ENCODE results near the gene LEUTX.
"Not testable (repeated sequence)": the region's sequence is repeated elsewhere in the genome, so short reads cannot be mapped to it uniquely, and the experiment has no call there.

LEUTX gene

DNA sequence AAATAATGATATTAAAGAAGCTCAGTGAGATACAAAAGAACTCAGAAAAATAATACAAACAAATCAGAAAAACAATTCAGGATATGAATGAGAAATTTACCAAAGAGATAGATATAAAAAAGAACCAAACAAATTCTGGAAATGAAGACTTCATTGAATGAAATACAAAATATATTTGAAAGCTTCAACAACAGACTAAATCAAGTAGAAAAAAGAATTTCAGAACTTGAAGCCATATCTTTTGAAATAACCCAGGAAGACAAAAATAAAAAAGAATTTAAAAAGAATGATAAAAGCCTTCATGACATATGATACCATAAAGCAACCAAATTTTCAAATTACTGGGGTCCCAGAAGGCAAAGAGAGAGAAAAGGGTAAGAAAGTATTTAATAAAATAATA, 9.6 kb downstream of the LEUTX start:
- FAIRE-seq: peak; percentile 16

GRCh38 chr19:39792999-39793546, 14.4 kb downstream of the LEUTX start:
- peak; percentile 88 for FAIRE-seq

DNA sequence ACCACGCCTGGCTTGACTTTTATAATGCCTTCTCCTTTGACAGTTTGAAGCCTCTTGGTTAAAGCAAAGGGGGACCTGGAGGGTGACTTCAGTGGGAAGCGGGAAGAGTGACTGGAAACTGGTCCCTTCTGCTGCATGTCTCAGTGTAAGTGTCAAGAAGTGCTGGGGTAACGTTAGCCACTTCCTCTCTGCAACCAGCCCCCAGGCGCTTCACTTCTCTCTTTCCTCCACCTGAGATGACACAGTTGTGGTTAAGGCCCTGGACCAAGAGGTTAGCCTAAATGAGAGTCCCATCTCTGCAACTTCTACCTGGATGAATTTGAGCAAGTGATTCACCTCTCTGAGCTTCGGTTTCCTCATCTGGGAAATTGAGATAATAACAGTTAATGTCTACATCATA, 16.3 kb downstream of the LEUTX start:
- FAIRE-seq: no peak

- no peak for FAIRE-seq
Measured at GRCh38 chr19:39796000-39796498, 17.4 kb downstream of the LEUTX start.

- no peak for FAIRE-seq
Measured at GRCh38 chr19:39797083-39797482, 18.4 kb downstream of the LEUTX start.

DNA sequence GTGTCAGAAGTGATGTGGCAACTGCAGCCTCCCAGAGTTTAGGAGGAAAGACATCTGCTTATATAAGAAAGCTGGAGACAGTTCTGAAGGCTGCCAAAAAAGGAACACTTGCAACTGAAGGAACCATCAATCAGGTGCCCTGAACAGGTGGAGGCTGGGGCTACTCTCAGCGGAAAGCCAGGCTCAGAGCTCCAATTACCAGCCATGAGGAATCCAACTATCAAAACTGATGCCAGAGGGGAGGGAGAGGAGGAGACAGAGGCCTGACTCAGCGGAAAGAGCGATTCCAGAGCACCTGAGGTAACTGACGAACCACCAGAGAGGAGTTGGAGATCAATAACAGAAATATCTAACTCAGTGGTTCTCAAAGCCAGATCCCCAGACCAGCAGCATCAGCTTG, 24.3 kb downstream of the LEUTX start:
- no peak for FAIRE-seq

GRCh38 chr19:39805104-39805503, 26.4 kb downstream of the LEUTX start:
- FAIRE-seq: no peak

GRCh38 chr19:39807846-39808364, 29.3 kb downstream of the LEUTX start:
- no peak for FAIRE-seq

GRCh38 chr19:39808688-39809087, 30.0 kb downstream of the LEUTX start:
- not testable (repeated sequence) for FAIRE-seq

DNA sequence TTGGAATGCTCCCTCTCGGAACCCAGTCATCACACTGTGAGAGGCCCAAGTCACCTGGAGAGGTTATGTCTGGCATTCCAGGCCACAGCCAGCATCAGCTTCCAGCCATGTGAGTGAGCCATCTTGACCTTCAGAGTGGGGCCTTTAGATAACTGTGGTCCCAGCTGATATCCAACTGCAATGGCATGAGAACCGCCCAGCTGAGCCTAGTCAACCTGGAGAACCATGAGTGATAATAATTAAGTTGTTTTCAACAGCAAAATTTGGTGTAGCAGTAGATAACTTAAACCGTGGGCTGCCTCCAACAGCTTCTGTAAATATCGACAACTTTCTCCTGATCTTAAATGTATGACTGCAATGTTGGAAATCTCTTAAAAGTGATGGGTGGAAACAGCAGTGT, 30.7 kb downstream of the LEUTX start:
- no peak for FAIRE-seq

DNA sequence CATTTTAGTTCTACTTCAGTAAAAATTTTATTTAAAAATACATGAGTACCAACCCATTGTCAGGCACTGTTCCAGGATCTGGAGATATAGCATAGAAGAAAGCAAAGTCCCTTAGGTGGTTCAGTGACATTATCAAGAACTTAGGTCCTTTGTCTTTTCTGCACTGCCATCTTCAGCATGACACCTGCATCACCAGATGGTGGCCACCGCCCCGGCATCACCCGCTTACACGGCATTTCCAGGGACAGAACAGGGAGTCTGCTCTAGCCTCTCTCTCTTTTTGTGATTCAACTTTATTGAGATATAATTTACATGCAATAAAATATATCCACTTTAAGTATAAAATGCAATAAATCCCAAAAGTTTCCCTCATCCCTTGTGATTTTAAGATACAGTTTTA, 31.8 kb downstream of the LEUTX start:
- no peak for FAIRE-seq

DNA sequence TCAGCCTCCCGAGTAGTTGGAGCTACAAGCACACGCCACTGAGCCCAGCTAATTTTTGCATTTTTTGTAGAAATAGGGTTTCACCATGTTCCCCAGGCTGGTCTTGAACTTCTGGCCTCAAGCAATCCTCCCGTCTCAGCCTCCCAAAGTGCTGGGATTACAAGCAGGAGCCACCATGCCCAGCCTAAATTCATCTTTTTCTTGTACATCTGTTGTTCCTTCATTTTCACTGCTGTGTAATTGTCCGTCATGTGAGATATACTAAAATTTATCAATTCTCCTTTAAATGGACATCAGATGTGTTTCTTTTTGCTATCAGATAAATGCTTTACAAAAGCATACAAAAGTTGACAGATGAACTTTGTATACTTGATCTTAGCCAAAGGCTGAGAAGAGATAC, 32.4 kb downstream of the LEUTX start:
- no peak for FAIRE-seq

- FAIRE-seq: no peak
Measured at GRCh38 chr19:39813264-39813993, 34.8 kb downstream of the LEUTX start.

GRCh38 chr19:39814111-39814510, 35.5 kb downstream of the LEUTX start:
- not testable (repeated sequence) for FAIRE-seq

- FAIRE-seq: no peak
Measured at GRCh38 chr19:39814595-39814994, 35.9 kb downstream of the LEUTX start.

- no peak for FAIRE-seq
Measured at GRCh38 chr19:39816287-39817048, 37.8 kb downstream of the LEUTX start.

- no peak for FAIRE-seq
Measured at GRCh38 chr19:39817888-39818561, 39.4 kb downstream of the LEUTX start.

- FAIRE-seq: no peak
Measured at GRCh38 chr19:39818626-39819097, 40.0 kb downstream of the LEUTX start.

GRCh38 chr19:39819786-39820185, 41.1 kb downstream of the LEUTX start:
- no peak for FAIRE-seq

DNA sequence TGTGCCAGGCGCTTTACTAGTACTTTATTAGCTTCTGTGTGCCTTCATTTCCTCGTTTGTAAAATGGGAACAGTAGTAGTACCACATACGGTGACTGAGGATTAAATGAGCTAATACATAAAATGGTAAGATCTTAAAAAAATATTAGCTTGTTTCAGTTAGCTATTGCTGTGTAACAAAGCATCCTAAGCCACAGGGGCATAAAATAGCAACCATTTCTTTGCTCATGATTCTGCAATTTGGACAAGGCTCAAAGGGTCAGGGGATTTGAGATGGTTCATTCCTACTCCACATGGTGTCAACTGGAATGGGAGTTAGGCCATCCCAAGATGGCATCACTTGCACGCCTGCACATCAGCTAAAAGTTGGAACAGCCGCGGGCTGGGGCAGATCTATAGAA, 42.0 kb downstream of the LEUTX start:
- FAIRE-seq: no peak

DNA sequence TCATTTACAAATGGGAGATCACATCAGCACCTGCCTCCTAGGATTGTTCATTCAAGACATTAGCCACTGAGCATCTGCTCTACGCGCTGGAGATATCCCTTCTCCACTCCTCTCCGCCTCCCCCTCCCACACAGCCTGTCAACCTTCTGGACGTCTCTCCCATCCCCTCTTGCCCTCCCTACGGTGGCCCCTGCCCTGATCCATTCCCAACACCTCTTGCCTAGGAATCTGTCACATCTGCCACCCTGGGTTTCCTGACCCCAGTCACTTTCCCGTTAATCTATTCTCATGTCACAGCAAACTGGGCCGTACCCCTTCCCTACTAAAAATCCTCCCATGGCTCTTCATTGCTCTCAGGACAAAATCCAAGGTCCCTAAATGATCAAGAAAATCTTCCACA, 45.0 kb downstream of the LEUTX start:
- no peak for FAIRE-seq

DNA sequence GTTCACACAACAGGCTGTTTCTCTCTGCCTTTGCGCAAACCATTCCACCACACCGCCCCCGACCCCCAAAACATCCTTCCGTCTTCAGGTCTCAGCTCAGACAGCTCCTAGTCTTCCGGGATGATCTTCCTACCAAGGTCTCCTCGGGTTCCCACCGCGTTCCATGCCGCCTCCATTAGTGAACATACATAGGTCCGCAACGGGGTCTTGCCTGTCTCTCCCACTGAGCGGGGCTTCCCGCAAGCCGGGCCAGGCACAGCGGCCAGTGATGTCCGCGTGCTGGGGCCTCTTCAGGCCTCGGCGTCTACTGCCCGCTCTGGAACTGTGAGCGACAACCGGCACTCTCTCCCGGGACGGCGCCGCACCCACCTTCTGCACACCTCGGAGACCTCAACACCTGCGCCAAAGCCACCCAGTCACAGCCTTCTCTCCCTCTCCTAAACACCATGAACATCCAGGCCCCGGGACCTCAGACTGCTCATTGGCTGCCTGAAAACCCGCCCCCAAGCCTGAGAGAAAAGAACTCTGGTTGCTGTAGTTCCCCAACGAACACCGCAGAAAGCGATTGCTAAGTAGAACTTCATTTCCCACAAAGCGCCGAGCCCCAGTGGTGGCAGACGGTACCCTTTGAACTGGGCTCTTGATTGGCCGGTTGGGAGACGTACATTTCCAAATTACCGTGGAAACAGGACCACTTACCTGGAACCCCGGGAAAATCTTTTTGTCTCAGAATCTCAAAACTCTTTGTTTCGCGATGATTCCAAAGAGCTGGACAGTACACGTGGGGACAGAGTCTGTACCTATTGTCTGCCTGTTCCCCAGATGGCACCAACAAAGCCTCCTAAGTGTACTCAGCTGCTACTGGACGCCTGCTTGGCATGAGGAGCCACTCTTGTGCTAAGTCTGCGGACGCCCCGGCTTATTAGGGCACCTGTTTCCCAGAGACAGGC, 45.8 kb downstream of the LEUTX start:
- FAIRE-seq: peak; percentile 99

Measured in A204.1 (cell line).